HG02884 (cell line): ENCODE measurements around the gene PRKD3.
"Not testable (repeated sequence)": the region's sequence is repeated elsewhere in the genome, so short reads cannot be mapped to it uniquely, and the experiment has no call there.

ENCODE experiments used
- ATAC-seq: cut with Tn5 transposase; IDR thresholded peaks from one replicate; pipeline ENCODE4 v1.9.1; 2021; ENCODE audit warnings: mild to moderate bottlenecking, moderate library complexity; ENCODE audit not compliant: unreplicated experiment

PRKD3 gene

GRCh38 chr2:37317746-37318145, 6.9 kb downstream of the PRKD3 start:
- ATAC-seq = no peak

GRCh38 chr2:37316181-37316580, 8.5 kb downstream of the PRKD3 start:
- ATAC-seq = no peak

- no peak for ATAC-seq
These were observed 9.3 kb downstream of the PRKD3 start for GRCh38 chr2:37315364-37315763.

GRCh38 chr2:37307500-37307899, 17.1 kb downstream of the PRKD3 start:
- ATAC-seq = no peak

GRCh38 chr2:37306024-37306423, 18.6 kb downstream of the PRKD3 start:
- no peak for ATAC-seq

GRCh38 chr2:37302701-37303252, 21.9 kb downstream of the PRKD3 start:
- ATAC-seq = no peak

- no peak for ATAC-seq
These were observed 23.2 kb downstream of the PRKD3 start for GRCh38 chr2:37301408-37301807.

- no peak for ATAC-seq
These were observed 24.1 kb downstream of the PRKD3 start for GRCh38 chr2:37300578-37300977.

GRCh38 chr2:37300146-37300545, 24.5 kb downstream of the PRKD3 start:
- no peak for ATAC-seq

- ATAC-seq = no peak
These were observed 27.0 kb downstream of the PRKD3 start for GRCh38 chr2:37297632-37298031.

- no peak for ATAC-seq
These were observed 29.1 kb downstream of the PRKD3 start for GRCh38 chr2:37295469-37296073.

- not testable (repeated sequence) for ATAC-seq
These were observed 29.8 kb downstream of the PRKD3 start for GRCh38 chr2:37294858-37295257.

- no peak for ATAC-seq
These were observed 33.0 kb downstream of the PRKD3 start for GRCh38 chr2:37291680-37292079.

GRCh38 chr2:37287966-37288365, 36.7 kb downstream of the PRKD3 start:
- no peak for ATAC-seq

- ATAC-seq = no peak
These were observed 40.3 kb downstream of the PRKD3 start for GRCh38 chr2:37284381-37284780.

GRCh38 chr2:37283207-37283606, 41.4 kb downstream of the PRKD3 start:
- no peak for ATAC-seq

GRCh38 chr2:37282746-37283145, 41.9 kb downstream of the PRKD3 start:
- ATAC-seq = no peak

GRCh38 chr2:37281916-37282315, 42.7 kb downstream of the PRKD3 start:
- ATAC-seq = no peak

- ATAC-seq = no peak
These were observed 48.3 kb downstream of the PRKD3 start for GRCh38 chr2:37276291-37276690.
